ENCODE results near the gene PSPH.

DNA sequence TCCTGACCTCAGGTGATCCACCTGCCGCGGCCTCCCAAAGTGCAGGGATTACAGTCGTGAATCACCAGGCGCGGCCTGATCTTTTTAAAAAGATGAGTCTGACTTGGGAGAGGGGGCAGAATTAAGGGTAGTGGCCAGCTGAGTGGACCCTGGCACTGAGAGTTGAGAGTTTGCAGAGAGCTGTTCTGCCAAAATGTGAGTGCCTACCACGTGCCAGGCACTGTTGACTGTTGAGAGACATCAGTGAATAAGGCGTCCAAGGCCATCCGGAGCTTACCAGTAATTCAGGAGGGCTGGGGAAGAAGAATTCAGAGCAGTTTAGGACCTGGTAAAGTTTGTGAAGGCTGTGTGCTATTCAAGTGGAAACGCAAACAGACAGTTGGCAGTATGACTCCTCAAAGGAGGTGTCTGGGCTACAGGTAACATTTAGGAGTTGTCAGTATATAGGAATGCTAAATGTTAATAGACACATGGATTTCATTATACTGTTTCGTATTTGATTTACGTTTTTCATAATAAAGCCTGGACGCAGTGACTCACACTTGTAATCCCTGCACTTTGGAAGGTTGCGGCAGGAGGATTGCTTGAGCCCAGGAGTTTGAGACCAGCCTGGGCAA is 85.3 kb downstream of the PSPH start:
- TF ChIP-seq POLR2A (IDR thresholded peaks at IDR 0.05) (no peak), POLR2AphosphoS5 (IDR thresholded peaks at IDR 0.05) (no peak)
- TF ChIP-seq, protein P1, sequence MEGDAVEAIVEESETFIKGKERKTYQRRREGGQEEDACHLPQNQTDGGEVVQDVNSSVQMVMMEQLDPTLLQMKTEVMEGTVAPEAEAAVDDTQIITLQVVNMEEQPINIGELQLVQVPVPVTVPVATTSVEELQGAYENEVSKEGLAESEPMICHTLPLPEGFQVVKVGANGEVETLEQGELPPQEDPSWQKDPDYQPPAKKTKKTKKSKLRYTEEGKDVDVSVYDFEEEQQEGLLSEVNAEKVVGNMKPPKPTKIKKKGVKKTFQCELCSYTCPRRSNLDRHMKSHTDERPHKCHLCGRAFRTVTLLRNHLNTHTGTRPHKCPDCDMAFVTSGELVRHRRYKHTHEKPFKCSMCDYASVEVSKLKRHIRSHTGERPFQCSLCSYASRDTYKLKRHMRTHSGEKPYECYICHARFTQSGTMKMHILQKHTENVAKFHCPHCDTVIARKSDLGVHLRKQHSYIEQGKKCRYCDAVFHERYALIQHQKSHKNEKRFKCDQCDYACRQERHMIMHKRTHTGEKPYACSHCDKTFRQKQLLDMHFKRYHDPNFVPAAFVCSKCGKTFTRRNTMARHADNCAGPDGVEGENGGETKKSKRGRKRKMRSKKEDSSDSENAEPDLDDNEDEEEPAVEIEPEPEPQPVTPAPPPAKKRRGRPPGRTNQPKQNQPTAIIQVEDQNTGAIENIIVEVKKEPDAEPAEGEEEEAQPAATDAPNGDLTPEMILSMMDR (IDR thresholded peaks at IDR 0.05 in 8 of 11, conservative IDR thresholded peaks at IDR 0.05 in 3 of 11): no peak

Measured in spleen (tissue), 7 donors.